IMR-90 (cell line): ENCODE measurements around the gene TRMT1. TPM values are rescaled to one million over a fixed set of nuclear protein-coding genes. Genes with fewer than 3 reads are reported as not detected.

Source experiments
- ATAC-seq: fragments of 200-7000 bp; cut with Tn5 transposase; 2 replicates; pipeline ENCODE4 v1.9.1; 2020; ENCODE audit warnings: low read depth, mild to moderate bottlenecking, moderate library complexity
- BruUV-seq: library from RNA; stranded (reverse); fragments of 400-500 nt; replicated peaks from 2 replicates; lab custom pipeline; 2021; lab: Mats Ljungman, UMichigan
- CTCF ChIA-PET: fragments of 300-600 bp; formaldehyde crosslinking; extraction: SDS; loops from one replicate; lab custom pipeline; 2021; ENCODE audit warnings: antibody characterized with exemption; lab: Yijun Ruan, JAX
- POLR2A ChIA-PET: fragments of 300-600 bp; sonication (Branson Sonifier 250); formaldehyde crosslinking; loops from one replicate; lab custom pipeline; 2022; ENCODE audit warnings: antibody characterized with exemption; ENCODE audit not compliant: unreplicated experiment; lab: Charles Lee
- DNase-seq: peaks from one replicate; pipeline ENCODE4 v3.0.0; 2013
- H2AFZ ChIP-seq: replicated peaks from 2 replicates; pipeline ENCODE3; 2013; ENCODE audit warnings: low read length, mild to moderate bottlenecking; ENCODE audit not compliant: poor library complexity
- H2AK5ac ChIP-seq: 2 replicates; pipeline ENCODE4 v1.6.1; 2013; ENCODE audit warnings: low read depth, low read length, inconsistent platforms
- H2AK9ac ChIP-seq: replicated peaks from 2 replicates; pipeline ENCODE3; 2013; ENCODE audit warnings: mild to moderate bottlenecking, low read depth, low read length, moderate library complexity; ENCODE audit not compliant: poor library complexity
- H2BK120ac ChIP-seq: 2 replicates; pipeline ENCODE4 v1.6.1; 2013; ENCODE audit warnings: low read depth, low read length, inconsistent platforms
- H2BK15ac ChIP-seq: 3 replicates; pipeline ENCODE4 v1.6.1; 2013; ENCODE audit warnings: low read depth, low read length, inconsistent platforms
- H2BK20ac ChIP-seq: 2 replicates; pipeline ENCODE4 v1.6.1; 2013; ENCODE audit warnings: low read depth, mild to moderate bottlenecking, inconsistent platforms, low read length, moderate library complexity
- H2BK5ac ChIP-seq: 2 replicates; pipeline ENCODE4 v1.6.1; 2013; ENCODE audit warnings: mild to moderate bottlenecking, low read depth, low read length, inconsistent platforms; ENCODE audit not compliant: poor library complexity, severe bottlenecking
- H3K14ac ChIP-seq: replicated peaks from 2 replicates; pipeline ENCODE4 v1.6.1; 2013; ENCODE audit warnings: low read depth, low read length, inconsistent platforms
- H3K18ac ChIP-seq: 2 replicates; pipeline ENCODE4 v1.6.1; 2013; ENCODE audit warnings: low read depth, low read length, control low read depth
- H3K23ac ChIP-seq: 2 replicates; pipeline ENCODE4 v1.6.1; 2013; ENCODE audit warnings: low read depth, low read length, inconsistent platforms
- H3K27ac ChIP-seq: 2 replicates; pipeline ENCODE4 v1.5.1; 2013; ENCODE audit warnings: mild to moderate bottlenecking, control low read depth, low read length; ENCODE audit not compliant: insufficient read depth
- H3K27me3 ChIP-seq: 2 replicates; pipeline ENCODE4 v1.6.1; 2013; ENCODE audit warnings: low read length; ENCODE audit not compliant: control insufficient read depth, insufficient read depth
- H3K36me3 ChIP-seq: 2 replicates; pipeline ENCODE4 v1.6.1; 2013; ENCODE audit warnings: low read length, mixed read lengths; ENCODE audit not compliant: control insufficient read depth, insufficient read depth
- H3K4ac ChIP-seq: 2 replicates; pipeline ENCODE4 v1.6.1; 2013; ENCODE audit warnings: low read depth, low read length, inconsistent platforms
- H3K4me1 ChIP-seq: 2 replicates; pipeline ENCODE4 v1.6.1; 2013; ENCODE audit warnings: low read length, mixed read lengths; ENCODE audit not compliant: control insufficient read depth, insufficient read depth
- H3K4me2 ChIP-seq: 2 replicates; pipeline ENCODE4 v1.6.1; 2013; ENCODE audit warnings: low read depth, mild to moderate bottlenecking, control low read depth, low read length, moderate library complexity
- H3K4me3 ChIP-seq: 2 replicates; pipeline ENCODE4 v1.5.1; 2013; ENCODE audit warnings: low read depth, mild to moderate bottlenecking, control low read depth, low read length, moderate library complexity; ENCODE audit not compliant: insufficient read depth
- H3K56ac ChIP-seq: 2 replicates; pipeline ENCODE4 v1.6.1; 2013; ENCODE audit warnings: low read length, inconsistent platforms; ENCODE audit not compliant: insufficient read depth; ENCODE audit errors: extremely low read depth
- H3K79me1 ChIP-seq, 2 experiments: 2 replicates each; pipeline ENCODE4 v1.6.1; 2013; ENCODE audit warnings: low read length in 2 of 2, inconsistent platforms in 1 of 2, low read depth in 1 of 2
- H3K9ac ChIP-seq: 2 replicates; pipeline ENCODE4 v1.6.1; 2013; ENCODE audit warnings: low read depth, low read length, control low read depth
- H3K9me1 ChIP-seq: 2 replicates; pipeline ENCODE4 v1.6.1; 2013; ENCODE audit warnings: low read length, inconsistent platforms; ENCODE audit not compliant: insufficient read depth
- H3K9me3 ChIP-seq: 2 replicates; pipeline ENCODE4 v1.6.1; 2013; ENCODE audit warnings: low read length; ENCODE audit not compliant: control insufficient read depth, insufficient read depth
- H4K20me1 ChIP-seq: 2 replicates; pipeline ENCODE4 v1.6.1; 2013; ENCODE audit warnings: low read length, inconsistent platforms; ENCODE audit not compliant: insufficient read depth
- H4K5ac ChIP-seq: 2 replicates; pipeline ENCODE4 v1.6.1; 2013; ENCODE audit warnings: mild to moderate bottlenecking, low read depth, low read length, control low read depth
- H4K8ac ChIP-seq, 2 experiments: 2 replicates each; pipeline ENCODE4 v1.6.1; 2013; ENCODE audit warnings: low read depth in 2 of 2, low read length in 2 of 2, control low read depth in 1 of 2, inconsistent platforms in 1 of 2
- H4K91ac ChIP-seq: 2 replicates; pipeline ENCODE4 v1.6.1; 2013; ENCODE audit warnings: low read depth, low read length, inconsistent platforms; ENCODE audit not compliant: insufficient read depth
- BHLHE40 ChIP-seq: fragments of 150-350 bp; IDR thresholded peaks from 2 replicates; pipeline ENCODE4 v1.6.1; 2016; ENCODE audit warnings: mild to moderate bottlenecking, low read depth, low read length
- CEBPB ChIP-seq: IDR thresholded peaks from 2 replicates; pipeline ENCODE4 v1.6.1; 2012; ENCODE audit warnings: low read depth, low read length, improper control_type of control experiment
- ELK1 ChIP-seq: fragments of 150-350 bp; IDR thresholded peaks from 2 replicates; pipeline ENCODE4 v1.6.1; 2016; ENCODE audit warnings: low read depth, mild to moderate bottlenecking, low read length, moderate library complexity, borderline replicate concordance
- FOS ChIP-seq: fragments of 150-350 bp; IDR thresholded peaks from 2 replicates; pipeline ENCODE4 v1.6.1; 2016; ENCODE audit warnings: low read depth, low read length
- MAZ ChIP-seq: IDR thresholded peaks from 2 replicates; pipeline ENCODE4 v1.6.1; 2012; ENCODE audit warnings: low read depth, mild to moderate bottlenecking, low read length, improper control_type of control experiment, moderate library complexity, borderline replicate concordance
- MXI1 ChIP-seq: IDR thresholded peaks from 2 replicates; pipeline ENCODE4 v1.6.1; 2012; ENCODE audit warnings: low read depth, mild to moderate bottlenecking, low read length, moderate library complexity, borderline replicate concordance
- NFE2L2 ChIP-seq: fragments of 150-350 bp; IDR thresholded peaks from 2 replicates; pipeline ENCODE4 v1.6.1; 2016; ENCODE audit warnings: low read depth, mild to moderate bottlenecking, low read length
- POLR2A ChIP-seq: IDR thresholded peaks from 2 replicates; pipeline ENCODE4 v1.6.1; 2012; ENCODE audit warnings: mild to moderate bottlenecking, low read depth, low read length
- RAD21 ChIP-seq: IDR thresholded peaks from 2 replicates; pipeline ENCODE4 v1.6.1; 2012; ENCODE audit warnings: low read length, improper control_type of control experiment
- RFX5 ChIP-seq: IDR thresholded peaks from 2 replicates; pipeline ENCODE4 v1.8.0; 2012; ENCODE audit warnings: low read depth, mild to moderate bottlenecking, low read length, moderate library complexity
- SMC3 ChIP-seq: fragments of 150-350 bp; IDR thresholded peaks from 2 replicates; pipeline ENCODE4 v1.6.1; 2016; ENCODE audit warnings: low read depth, mild to moderate bottlenecking, antibody characterized with exemption, low read length, moderate library complexity
- WGBS, 2 experiments: methylation state at CpG; one replicate each; pipeline versions ENCODE4 v1.1.5 to v1.1.7; 2013; ENCODE audit warnings: missing lambda C conversion rate in 2 of 2; ENCODE audit not compliant: insufficient read length in 1 of 2; ENCODE audit errors: extremely low coverage in 2 of 2; 5-methylcytosine and 5-hydroxymethylcytosine counted together
- dilution Hi-C: fragments of 300-500 bp; cut with HindIII; formaldehyde crosslinking; loops from one replicate; pipeline ENCODE4 v1.14.3; 2018; ENCODE audit warnings: low sequenced_read_pairs; ENCODE audit not compliant: unreplicated experiment
- in situ Hi-C: fragments of 300-500 bp; cut with MboI; formaldehyde crosslinking; loops from 3 replicates; pipeline ENCODE4 v1.14.3; 2019; ENCODE audit warnings: low sequenced_read_pairs, inconsistent platforms, mixed read lengths
- intact Hi-C: fragments of 100-400 bp; cut with micrococcal nuclease; formaldehyde crosslinking; loops from 2 replicates; pipeline ENCODE4 v1.10.0; 2022
- polyA plus RNA-seq, 3 experiments: library from polyadenylated mRNA; depleted of rRNA; stranded (reverse); fragments of >200 nt; gene quantifications; 2 replicates each; pipeline ENCODE4 v1.2.3, GENCODE V29; 2012; ENCODE audit warnings: low replicate concordance in 1 of 3
- total RNA-seq: library from RNA; depleted of rRNA; stranded (reverse); fragments of >200 nt; gene quantifications from 2 replicates; pipeline ENCODE4 v1.2.3, GENCODE V29; 2012
- TF ChIP-seq, protein P1 (sequence below): conservative IDR thresholded peaks from 2 replicates; pipeline ENCODE4 v1.5.1; 2012; ENCODE audit warnings: mild to moderate bottlenecking, low read depth, low read length, improper control_type of control experiment

TRMT1 gene
- total and polyA plus RNA-seq, 2 of the 4 experiments (the other 2 are of a cell fraction) = 28.3 to 56.0 TPM

- H3K9me1 ChIP-seq = peaks cover 4% of the 10 kb centered on the region
- H3K14ac ChIP-seq = peak overlapping the region; percentile 97
- ChIA-PET POLR2A (interaction anchor here (0.6 to 1.7 kb wide), 3 partner anchors 10 to 13 kb away, joined by 3 to 4 read pairs (median 3); no protein-coding TSS in a partner anchor), CTCF (interaction anchor here (1.0 to 1.5 kb wide), 2 partner anchors 9 to 25 kb away, joined by 3 read pairs; no protein-coding TSS in a partner anchor)
- dilution Hi-C loops = no loop called here
- peak overlapping the region; percentile 98 for H3K56ac ChIP-seq
- H3K36me3 ChIP-seq = peaks cover 2% of the 10 kb centered on the region; the same call in 1 of the 2 replicates
- intact Hi-C loops = loop anchor here (1.0 to 2.0 kb wide), 3 partner anchors 33 to 173 kb away; partner anchors contain the start of gene NACC1
- H3K9ac ChIP-seq = peak overlapping the region; percentile 99
- H3K9me3 ChIP-seq = no peaks in the 10 kb centered on the region
- H4K8ac ChIP-seq = peak overlapping the region; percentile 75 to 98
- peak overlapping the region; percentile 77; the same call in 1 of the 2 replicates for H2BK120ac ChIP-seq
- no peaks in the 10 kb centered on the region for H3K27me3 ChIP-seq
- H4K5ac ChIP-seq = peak overlapping the region; percentile 43
- H2BK15ac ChIP-seq = peak overlapping the region; percentile 54; the same call in 2 of the 3 replicates
- peak overlapping the region; percentile 84 for H2AFZ ChIP-seq
- H3K4me3 ChIP-seq = peak overlapping the region; percentile 82
- H4K20me1 ChIP-seq = peaks cover 29% of the 10 kb centered on the region
- H2BK20ac ChIP-seq = peak overlapping the region; percentile 75; the same call in 1 of the 2 replicates
- H2AK5ac ChIP-seq = peak overlapping the region; percentile 99
- peak overlapping the region; percentile 93 for H3K23ac ChIP-seq
- DNase-seq (peak; percentile 96), ATAC-seq (peak; percentile 51)
- H2BK5ac ChIP-seq = peak overlapping the region; percentile 89
- peak overlapping the region; percentile 48 for H3K18ac ChIP-seq
- H2AK9ac ChIP-seq = peak overlapping the region; percentile 100
- H3K79me1 ChIP-seq = peaks cover 2 to 48% of the 10 kb centered on the region in 2 experiments; a peak in 2 of 4 replicates
- 8% methylated on average over 14 of the region's 71 CpGs; no CpG with 5 or more reads in 1 of the 2 experiments for WGBS, 2 experiments
- peak overlapping the region; percentile 97 for H3K27ac ChIP-seq
- H3K4me1 ChIP-seq = peaks cover 17% of the 10 kb centered on the region
- in situ Hi-C loops = loop anchor here (10.0 kb wide), 1 partner anchor 693 kb away; no protein-coding TSS in a partner anchor
- peak overlapping the region; percentile 81 for H3K4me2 ChIP-seq
- BruUV-seq = no TSS peak
- peak overlapping the region; percentile 98 for H3K4ac ChIP-seq
- H4K91ac ChIP-seq = peak overlapping the region; percentile 90
- TF ChIP-seq BHLHE40 (peak; percentile 53; the same call in 1 of the 2 replicates), MXI1 (peak; percentile 85), FOS (no peak), NFE2L2 (no peak; the same call in 1 of the 2 replicates), ELK1 (peak; percentile 98), RAD21 (peak; percentile 20; the same call in 1 of the 2 replicates), POLR2A (peak; percentile 89), MAZ (peak; percentile 94), SMC3 (peak; percentile 32; the same call in 1 of the 2 replicates), CEBPB (no peak), RFX5 (no peak)
- TF ChIP-seq, protein P1, sequence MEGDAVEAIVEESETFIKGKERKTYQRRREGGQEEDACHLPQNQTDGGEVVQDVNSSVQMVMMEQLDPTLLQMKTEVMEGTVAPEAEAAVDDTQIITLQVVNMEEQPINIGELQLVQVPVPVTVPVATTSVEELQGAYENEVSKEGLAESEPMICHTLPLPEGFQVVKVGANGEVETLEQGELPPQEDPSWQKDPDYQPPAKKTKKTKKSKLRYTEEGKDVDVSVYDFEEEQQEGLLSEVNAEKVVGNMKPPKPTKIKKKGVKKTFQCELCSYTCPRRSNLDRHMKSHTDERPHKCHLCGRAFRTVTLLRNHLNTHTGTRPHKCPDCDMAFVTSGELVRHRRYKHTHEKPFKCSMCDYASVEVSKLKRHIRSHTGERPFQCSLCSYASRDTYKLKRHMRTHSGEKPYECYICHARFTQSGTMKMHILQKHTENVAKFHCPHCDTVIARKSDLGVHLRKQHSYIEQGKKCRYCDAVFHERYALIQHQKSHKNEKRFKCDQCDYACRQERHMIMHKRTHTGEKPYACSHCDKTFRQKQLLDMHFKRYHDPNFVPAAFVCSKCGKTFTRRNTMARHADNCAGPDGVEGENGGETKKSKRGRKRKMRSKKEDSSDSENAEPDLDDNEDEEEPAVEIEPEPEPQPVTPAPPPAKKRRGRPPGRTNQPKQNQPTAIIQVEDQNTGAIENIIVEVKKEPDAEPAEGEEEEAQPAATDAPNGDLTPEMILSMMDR = peak; percentile 36
These were observed 35.2 kb upstream of the TRMT1 start for GRCh38 chr19:13151605-13152355.
